IMR-90 (cell line): ENCODE results near the gene CCDC74A. TPM values are rescaled to one million over a fixed set of nuclear protein-coding genes. Genes with fewer than 3 reads are reported as not detected.
"Not testable (repeated sequence)": the region's sequence is repeated elsewhere in the genome, so short reads cannot be mapped to it uniquely, and the experiment has no call there.

Experiments used
- ATAC-seq: fragments of 200-7000 bp; cut with Tn5 transposase; 2 replicates; pipeline ENCODE4 v1.9.1; 2020; ENCODE audit warnings: low read depth, mild to moderate bottlenecking, moderate library complexity
- BruUV-seq: library from RNA; stranded (reverse); fragments of 400-500 nt; replicated peaks from 2 replicates; lab custom pipeline; 2021; lab: Mats Ljungman, UMichigan
- CTCF ChIA-PET: fragments of 300-600 bp; formaldehyde crosslinking; extraction: SDS; loops from one replicate; lab custom pipeline; 2021; ENCODE audit warnings: antibody characterized with exemption; lab: Yijun Ruan, JAX
- POLR2A ChIA-PET: fragments of 300-600 bp; sonication (Branson Sonifier 250); formaldehyde crosslinking; loops from one replicate; lab custom pipeline; 2022; ENCODE audit warnings: antibody characterized with exemption; ENCODE audit not compliant: unreplicated experiment; lab: Charles Lee
- DNase-seq: peaks from one replicate; pipeline ENCODE4 v3.0.0; 2013
- H2AFZ ChIP-seq: replicated peaks from 2 replicates; pipeline ENCODE3; 2013; ENCODE audit warnings: low read length, mild to moderate bottlenecking; ENCODE audit not compliant: poor library complexity
- H2AK5ac ChIP-seq: 2 replicates; pipeline ENCODE4 v1.6.1; 2013; ENCODE audit warnings: low read depth, low read length, inconsistent platforms
- H2AK9ac ChIP-seq: replicated peaks from 2 replicates; pipeline ENCODE3; 2013; ENCODE audit warnings: mild to moderate bottlenecking, low read depth, low read length, moderate library complexity; ENCODE audit not compliant: poor library complexity
- H2BK120ac ChIP-seq: 2 replicates; pipeline ENCODE4 v1.6.1; 2013; ENCODE audit warnings: low read depth, low read length, inconsistent platforms
- H2BK15ac ChIP-seq: 3 replicates; pipeline ENCODE4 v1.6.1; 2013; ENCODE audit warnings: low read depth, low read length, inconsistent platforms
- H2BK20ac ChIP-seq: 2 replicates; pipeline ENCODE4 v1.6.1; 2013; ENCODE audit warnings: low read depth, mild to moderate bottlenecking, inconsistent platforms, low read length, moderate library complexity
- H2BK5ac ChIP-seq: 2 replicates; pipeline ENCODE4 v1.6.1; 2013; ENCODE audit warnings: mild to moderate bottlenecking, low read depth, low read length, inconsistent platforms; ENCODE audit not compliant: poor library complexity, severe bottlenecking
- H3K14ac ChIP-seq: replicated peaks from 2 replicates; pipeline ENCODE4 v1.6.1; 2013; ENCODE audit warnings: low read depth, low read length, inconsistent platforms
- H3K18ac ChIP-seq: 2 replicates; pipeline ENCODE4 v1.6.1; 2013; ENCODE audit warnings: low read depth, low read length, control low read depth
- H3K23ac ChIP-seq: 2 replicates; pipeline ENCODE4 v1.6.1; 2013; ENCODE audit warnings: low read depth, low read length, inconsistent platforms
- H3K27ac ChIP-seq: 2 replicates; pipeline ENCODE4 v1.5.1; 2013; ENCODE audit warnings: mild to moderate bottlenecking, control low read depth, low read length; ENCODE audit not compliant: insufficient read depth
- H3K27me3 ChIP-seq: 2 replicates; pipeline ENCODE4 v1.6.1; 2013; ENCODE audit warnings: low read length; ENCODE audit not compliant: control insufficient read depth, insufficient read depth
- H3K36me3 ChIP-seq: 2 replicates; pipeline ENCODE4 v1.6.1; 2013; ENCODE audit warnings: low read length, mixed read lengths; ENCODE audit not compliant: control insufficient read depth, insufficient read depth
- H3K4ac ChIP-seq: 2 replicates; pipeline ENCODE4 v1.6.1; 2013; ENCODE audit warnings: low read depth, low read length, inconsistent platforms
- H3K4me1 ChIP-seq: 2 replicates; pipeline ENCODE4 v1.6.1; 2013; ENCODE audit warnings: low read length, mixed read lengths; ENCODE audit not compliant: control insufficient read depth, insufficient read depth
- H3K4me2 ChIP-seq: 2 replicates; pipeline ENCODE4 v1.6.1; 2013; ENCODE audit warnings: low read depth, mild to moderate bottlenecking, control low read depth, low read length, moderate library complexity
- H3K4me3 ChIP-seq: 2 replicates; pipeline ENCODE4 v1.5.1; 2013; ENCODE audit warnings: low read depth, mild to moderate bottlenecking, control low read depth, low read length, moderate library complexity; ENCODE audit not compliant: insufficient read depth
- H3K56ac ChIP-seq: 2 replicates; pipeline ENCODE4 v1.6.1; 2013; ENCODE audit warnings: low read length, inconsistent platforms; ENCODE audit not compliant: insufficient read depth; ENCODE audit errors: extremely low read depth
- H3K79me1 ChIP-seq, 2 experiments: 2 replicates each; pipeline ENCODE4 v1.6.1; 2013; ENCODE audit warnings: low read length in 2 of 2, inconsistent platforms in 1 of 2, low read depth in 1 of 2
- H3K9ac ChIP-seq: 2 replicates; pipeline ENCODE4 v1.6.1; 2013; ENCODE audit warnings: low read depth, low read length, control low read depth
- H3K9me1 ChIP-seq: 2 replicates; pipeline ENCODE4 v1.6.1; 2013; ENCODE audit warnings: low read length, inconsistent platforms; ENCODE audit not compliant: insufficient read depth
- H3K9me3 ChIP-seq: 2 replicates; pipeline ENCODE4 v1.6.1; 2013; ENCODE audit warnings: low read length; ENCODE audit not compliant: control insufficient read depth, insufficient read depth
- H4K20me1 ChIP-seq: 2 replicates; pipeline ENCODE4 v1.6.1; 2013; ENCODE audit warnings: low read length, inconsistent platforms; ENCODE audit not compliant: insufficient read depth
- H4K5ac ChIP-seq: 2 replicates; pipeline ENCODE4 v1.6.1; 2013; ENCODE audit warnings: mild to moderate bottlenecking, low read depth, low read length, control low read depth
- H4K8ac ChIP-seq, 2 experiments: 2 replicates each; pipeline ENCODE4 v1.6.1; 2013; ENCODE audit warnings: low read depth in 2 of 2, low read length in 2 of 2, control low read depth in 1 of 2, inconsistent platforms in 1 of 2
- H4K91ac ChIP-seq: 2 replicates; pipeline ENCODE4 v1.6.1; 2013; ENCODE audit warnings: low read depth, low read length, inconsistent platforms; ENCODE audit not compliant: insufficient read depth
- WGBS, 2 experiments: methylation state at CpG; one replicate each; pipeline versions ENCODE4 v1.1.5 to v1.1.7; 2013; ENCODE audit warnings: missing lambda C conversion rate in 2 of 2; ENCODE audit not compliant: insufficient read length in 1 of 2; ENCODE audit errors: extremely low coverage in 2 of 2; 5-methylcytosine and 5-hydroxymethylcytosine counted together
- dilution Hi-C: fragments of 300-500 bp; cut with HindIII; formaldehyde crosslinking; loops from one replicate; pipeline ENCODE4 v1.14.3; 2018; ENCODE audit warnings: low sequenced_read_pairs; ENCODE audit not compliant: unreplicated experiment
- in situ Hi-C: fragments of 300-500 bp; cut with MboI; formaldehyde crosslinking; loops from 3 replicates; pipeline ENCODE4 v1.14.3; 2019; ENCODE audit warnings: low sequenced_read_pairs, inconsistent platforms, mixed read lengths
- intact Hi-C: fragments of 100-400 bp; cut with micrococcal nuclease; formaldehyde crosslinking; loops from 2 replicates; pipeline ENCODE4 v1.10.0; 2022
- polyA plus RNA-seq, 3 experiments: library from polyadenylated mRNA; depleted of rRNA; stranded (reverse); fragments of >200 nt; gene quantifications; 2 replicates each; pipeline ENCODE4 v1.2.3, GENCODE V29; 2012; ENCODE audit warnings: low replicate concordance in 1 of 3
- total RNA-seq: library from RNA; depleted of rRNA; stranded (reverse); fragments of >200 nt; gene quantifications from 2 replicates; pipeline ENCODE4 v1.2.3, GENCODE V29; 2012

Gene CCDC74A
- total and polyA plus RNA-seq, 2 of the 4 experiments (the other 2 are of a cell fraction) = 3.8 to 11.9 TPM

DNA sequence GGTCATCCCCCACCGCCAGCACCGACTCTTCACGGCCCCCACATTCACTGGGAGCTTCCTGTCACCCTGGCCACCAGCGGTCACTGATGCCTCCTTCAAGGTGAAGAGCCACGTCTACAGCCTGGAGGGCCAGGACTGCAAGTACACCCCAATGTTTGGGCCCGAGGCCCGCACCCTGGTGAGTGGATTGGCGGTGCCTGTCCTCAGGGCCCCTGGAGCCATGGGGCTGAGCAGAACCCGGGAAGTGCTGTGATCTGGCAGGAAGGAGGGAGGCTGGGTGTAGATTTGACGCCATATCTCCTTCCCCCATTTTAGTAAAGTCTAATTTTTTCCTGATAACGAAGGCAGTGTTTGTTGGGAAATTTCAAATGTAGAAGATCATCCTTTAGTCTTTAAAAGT is 9.2 kb upstream of the CCDC74A start:
- intact Hi-C loops, H2AK5ac ChIP-seq, ATAC-seq, H2BK15ac ChIP-seq, H4K5ac ChIP-seq, H3K4me1 ChIP-seq, CTCF ChIA-PET, H3K4ac ChIP-seq, POLR2A ChIA-PET, H3K79me1 ChIP-seq, H4K8ac ChIP-seq, H2BK120ac ChIP-seq, H4K91ac ChIP-seq, H2AK9ac ChIP-seq, H3K9ac ChIP-seq, H3K18ac ChIP-seq, DNase-seq, H3K27me3 ChIP-seq, H3K23ac ChIP-seq, H3K4me3 ChIP-seq, H3K9me3 ChIP-seq, H2AFZ ChIP-seq, H3K27ac ChIP-seq, H3K4me2 ChIP-seq, H2BK5ac ChIP-seq, H2BK20ac ChIP-seq, dilution Hi-C loops, H3K9me1 ChIP-seq, BruUV-seq, H4K20me1 ChIP-seq, H3K14ac ChIP-seq, H3K56ac ChIP-seq: not testable (repeated sequence)
- H3K36me3 ChIP-seq = peaks cover 31% of the 10 kb centered on the region
- no CpG with 5 or more reads among the region's 11 CpGs for WGBS, 2 experiments
- in situ Hi-C loops = loop anchor here (25.0 kb wide), 2 partner anchors 406 to 1356 kb away; partner anchors contain the start of gene PLEKHB2
